IPS DF 19.7 (cell line): ENCODE measurements around the gene SLC25A39.

Experiments
- DNase-seq: peaks from one replicate; pipeline ENCODE4 v3.0.0-alpha.2; 2013; ENCODE audit warnings: low read depth, low spot score

SLC25A39 gene

GRCh38 chr17:44314524-44314868 is 10.1 kb downstream of the SLC25A39 start:
- no peak for DNase-seq

GRCh38 chr17:44314031-44314430 is 10.6 kb downstream of the SLC25A39 start:
- no peak for DNase-seq

- DNase-seq, result no peak
Measured at GRCh38 chr17:44312396-44313104, 12.1 kb downstream of the SLC25A39 start.

GRCh38 chr17:44311562-44312181 is 13.0 kb downstream of the SLC25A39 start:
- no peak for DNase-seq

- no peak for DNase-seq
Measured at GRCh38 chr17:44310609-44311376, 13.8 kb downstream of the SLC25A39 start.

GRCh38 chr17:44310188-44310587 is 14.4 kb downstream of the SLC25A39 start:
- no peak for DNase-seq

GRCh38 chr17:44309472-44309871 is 15.2 kb downstream of the SLC25A39 start:
- DNase-seq, result no peak

- no peak for DNase-seq
Measured at GRCh38 chr17:44308865-44309264, 15.8 kb downstream of the SLC25A39 start.

- peak; percentile 69 for DNase-seq
Measured at GRCh38 chr17:44308320-44308818, 16.3 kb downstream of the SLC25A39 start, which contains the start of gene RUNDC3A. TSS of gene RUNDC3A (plus strand) at chr17:44308601. CDS start at chr17:44308833, 232 bp downstream.

- no peak for DNase-seq
Measured at GRCh38 chr17:44307387-44308186, 17.0 kb downstream of the SLC25A39 start.

GRCh38 chr17:44304651-44305050 is 20.0 kb downstream of the SLC25A39 start:
- DNase-seq, result no peak

GRCh38 chr17:44297975-44298374 is 26.6 kb downstream of the SLC25A39 start:
- no peak for DNase-seq

GRCh38 chr17:44293509-44294226 is 31.0 kb downstream of the SLC25A39 start:
- DNase-seq, result no peak

- DNase-seq, result no peak
Measured at GRCh38 chr17:44287651-44288050, 37.0 kb downstream of the SLC25A39 start.

GRCh38 chr17:44284024-44284400 is 40.6 kb downstream of the SLC25A39 start:
- no peak for DNase-seq

GRCh38 chr17:44283344-44284023 is 41.1 kb downstream of the SLC25A39 start:
- no peak for DNase-seq

GRCh38 chr17:44282264-44282663 is 42.4 kb downstream of the SLC25A39 start:
- DNase-seq, result no peak

- DNase-seq, result no peak
Measured at GRCh38 chr17:44281570-44281969, 43.1 kb downstream of the SLC25A39 start.

- DNase-seq, result no peak
Measured at GRCh38 chr17:44280392-44280937, 44.2 kb downstream of the SLC25A39 start.
